ENCODE data around the gene CERS6.

DNA sequence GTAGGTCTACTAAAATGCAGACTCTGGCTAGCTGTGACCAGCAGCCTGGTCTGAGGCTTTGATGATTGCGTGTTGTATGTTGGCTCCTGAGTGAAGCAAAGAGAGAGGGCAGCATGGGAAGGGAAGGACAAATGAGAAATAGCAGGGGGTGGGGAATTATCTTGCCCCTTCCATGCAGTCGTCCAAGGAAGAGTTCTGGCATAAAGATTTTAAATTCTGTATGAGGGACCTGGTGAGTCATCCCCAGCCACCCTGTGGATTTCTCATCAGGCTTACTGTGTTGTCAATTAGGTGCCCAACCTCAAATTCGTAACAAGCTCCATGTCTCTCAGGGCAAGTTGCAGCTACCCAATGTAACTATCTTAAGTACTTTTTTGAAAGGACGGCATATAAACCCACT is 274.3 kb downstream of the CERS6 start:
- no peak for TF ChIP-seq POLR2A (IDR thresholded peaks at IDR 0.05)
- TF ChIP-seq, protein P1, sequence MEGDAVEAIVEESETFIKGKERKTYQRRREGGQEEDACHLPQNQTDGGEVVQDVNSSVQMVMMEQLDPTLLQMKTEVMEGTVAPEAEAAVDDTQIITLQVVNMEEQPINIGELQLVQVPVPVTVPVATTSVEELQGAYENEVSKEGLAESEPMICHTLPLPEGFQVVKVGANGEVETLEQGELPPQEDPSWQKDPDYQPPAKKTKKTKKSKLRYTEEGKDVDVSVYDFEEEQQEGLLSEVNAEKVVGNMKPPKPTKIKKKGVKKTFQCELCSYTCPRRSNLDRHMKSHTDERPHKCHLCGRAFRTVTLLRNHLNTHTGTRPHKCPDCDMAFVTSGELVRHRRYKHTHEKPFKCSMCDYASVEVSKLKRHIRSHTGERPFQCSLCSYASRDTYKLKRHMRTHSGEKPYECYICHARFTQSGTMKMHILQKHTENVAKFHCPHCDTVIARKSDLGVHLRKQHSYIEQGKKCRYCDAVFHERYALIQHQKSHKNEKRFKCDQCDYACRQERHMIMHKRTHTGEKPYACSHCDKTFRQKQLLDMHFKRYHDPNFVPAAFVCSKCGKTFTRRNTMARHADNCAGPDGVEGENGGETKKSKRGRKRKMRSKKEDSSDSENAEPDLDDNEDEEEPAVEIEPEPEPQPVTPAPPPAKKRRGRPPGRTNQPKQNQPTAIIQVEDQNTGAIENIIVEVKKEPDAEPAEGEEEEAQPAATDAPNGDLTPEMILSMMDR (IDR thresholded peaks at IDR 0.05), result no peak

All from transverse colon (tissue), 3 donors.